Bronchial epithelial cell (primary cell): ENCODE results near the gene MMP20. TPM values are rescaled to one million over a fixed set of nuclear protein-coding genes. Genes with fewer than 3 reads are reported as not detected.

Experiments used
- DNase-seq: peaks from one replicate; pipeline ENCODE4 v3.0.0-alpha.2; 2010; ENCODE audit warnings: low read depth
- FAIRE-seq: peaks from 2 replicates; lab custom pipeline; 2011; peaks lifted over from hg19 to GRCh38; lab: Jason Lieb, UNC
- H3K27me3 ChIP-seq: 2 replicates; pipeline ENCODE4 v1.5.1; 2011; ENCODE audit warnings: low read length; ENCODE audit not compliant: control insufficient read depth, insufficient read depth
- H3K36me3 ChIP-seq: 2 replicates; pipeline ENCODE4 v1.5.1; 2011; ENCODE audit warnings: low read length; ENCODE audit not compliant: control insufficient read depth, insufficient read depth
- H3K4me3 ChIP-seq: 2 replicates; pipeline ENCODE4 v1.5.1; 2011; ENCODE audit warnings: mild to moderate bottlenecking, low read depth, low read length, control low read depth
- CTCF ChIP-seq: IDR thresholded peaks from 2 replicates; pipeline ENCODE4 v1.5.1; 2011; ENCODE audit warnings: mild to moderate bottlenecking, moderate library complexity, low read length, control low read depth, inconsistent platforms; ENCODE audit not compliant: insufficient read depth, severe bottlenecking
- total RNA-seq: library from RNA; depleted of rRNA; stranded (reverse); fragments of >200 nt; gene quantifications from 2 replicates; pipeline ENCODE4 v1.2.1, GENCODE V29; 2014

MMP20 gene
- total RNA-seq, 1 donor from 2014 or later = not detected

DNA sequence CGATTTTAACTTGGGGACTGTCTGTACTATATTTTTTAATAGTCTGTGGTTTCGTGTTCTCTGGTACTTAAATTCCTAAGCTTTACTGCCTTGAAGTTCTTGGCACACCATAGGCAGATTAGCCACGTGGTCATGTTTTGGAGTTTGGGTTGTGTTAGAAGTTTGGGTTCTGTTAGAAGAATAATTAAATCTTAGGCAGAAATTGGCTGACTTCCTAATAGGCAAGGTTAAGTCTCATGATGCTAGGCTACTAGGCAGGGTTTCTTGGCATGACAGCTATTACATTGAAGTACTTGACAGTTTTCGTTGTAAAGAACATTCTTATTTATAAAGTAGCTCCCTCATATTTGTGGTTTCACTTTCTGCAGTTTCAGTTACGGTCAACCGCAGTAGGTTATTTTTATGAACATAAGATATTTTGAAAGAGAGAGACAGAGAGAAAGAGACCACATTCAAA, 64.5 kb downstream of the MMP20 start:
- Histone ChIP-seq H3K27me3 (no peaks in the 10 kb centered on the region), H3K36me3 (no peaks in the 10 kb centered on the region), H3K4me3 (no peak overlapping the region)
- FAIRE-seq = no peak
- TF ChIP-seq CTCF = no peak
- peak; percentile 41 for DNase-seq

DNA sequence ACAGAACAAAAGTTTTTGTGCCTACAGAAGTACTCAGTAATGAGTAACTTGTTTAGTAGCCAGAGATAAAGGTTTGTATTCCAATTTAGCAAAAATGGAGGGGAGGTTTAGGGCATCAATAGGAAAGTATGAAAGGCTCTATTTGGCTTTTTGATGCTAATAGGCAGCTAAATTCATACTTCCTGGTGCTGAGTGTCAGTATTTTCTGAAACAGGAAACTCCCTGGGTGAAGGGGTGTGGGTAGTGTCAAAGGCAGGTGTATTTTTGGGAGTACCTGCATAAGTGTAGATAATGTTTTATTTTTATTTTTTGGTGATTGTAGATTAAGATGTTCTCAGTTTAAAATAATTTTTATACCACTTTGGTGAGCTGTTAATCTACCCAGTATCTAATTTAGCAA, 65.3 kb downstream of the MMP20 start:
- no peak for TF ChIP-seq CTCF
- H3K27me3 ChIP-seq = no peaks in the 10 kb centered on the region
- no peak overlapping the region for H3K4me3 ChIP-seq
- DNase-seq (no peak), FAIRE-seq (no peak)
- no peaks in the 10 kb centered on the region for H3K36me3 ChIP-seq

DNA sequence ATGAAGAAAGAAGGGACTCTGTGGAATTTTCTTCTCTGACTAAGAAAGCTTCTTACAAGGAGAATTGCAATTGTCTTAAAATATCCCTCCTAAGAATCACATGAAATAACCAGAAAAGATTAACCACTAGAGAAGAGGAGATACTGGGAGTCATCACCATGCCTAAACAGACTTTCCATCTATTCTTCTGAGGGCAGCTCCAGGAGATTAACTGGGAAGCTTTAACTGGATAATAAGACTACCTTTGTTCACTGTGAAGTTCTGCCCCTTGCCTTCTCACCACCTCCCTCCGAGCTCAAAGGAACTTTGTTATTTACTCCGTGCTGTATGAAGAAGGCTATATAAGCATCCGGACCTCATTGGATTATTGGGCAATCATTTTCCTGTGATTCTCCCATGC, 70.0 kb downstream of the MMP20 start:
- Histone ChIP-seq H3K4me3 (no peak overlapping the region), H3K27me3 (no peaks in the 10 kb centered on the region), H3K36me3 (no peaks in the 10 kb centered on the region)
- FAIRE-seq (no peak), DNase-seq (no peak)
- no peak for TF ChIP-seq CTCF

DNA sequence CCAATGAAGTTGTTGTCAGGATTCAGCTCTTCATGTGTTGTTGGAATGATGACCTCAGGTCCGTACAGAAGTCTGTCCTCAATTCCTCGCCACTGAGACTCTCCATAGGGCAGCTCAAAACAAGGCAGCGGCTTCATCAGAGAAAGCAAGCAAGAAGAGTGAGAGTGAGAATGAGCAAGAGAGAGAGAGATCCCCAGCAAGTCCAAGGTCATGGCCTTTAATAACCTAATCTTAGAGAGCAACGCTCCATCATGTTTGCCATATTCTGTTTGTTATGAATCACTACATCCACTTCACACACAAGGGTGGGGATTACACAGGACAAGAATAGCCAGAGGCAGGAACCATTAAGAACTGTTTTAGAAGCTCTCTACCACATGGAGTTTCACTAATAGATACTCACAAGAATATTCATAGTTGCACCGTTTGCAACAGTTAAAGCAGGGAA, 71.3 kb downstream of the MMP20 start:
- H3K4me3 ChIP-seq = no peak overlapping the region
- H3K27me3 ChIP-seq = no peaks in the 10 kb centered on the region
- FAIRE-seq = peak; percentile 81
- no peak for TF ChIP-seq CTCF
- peak; percentile 92 for DNase-seq
- H3K36me3 ChIP-seq = no peaks in the 10 kb centered on the region

DNA sequence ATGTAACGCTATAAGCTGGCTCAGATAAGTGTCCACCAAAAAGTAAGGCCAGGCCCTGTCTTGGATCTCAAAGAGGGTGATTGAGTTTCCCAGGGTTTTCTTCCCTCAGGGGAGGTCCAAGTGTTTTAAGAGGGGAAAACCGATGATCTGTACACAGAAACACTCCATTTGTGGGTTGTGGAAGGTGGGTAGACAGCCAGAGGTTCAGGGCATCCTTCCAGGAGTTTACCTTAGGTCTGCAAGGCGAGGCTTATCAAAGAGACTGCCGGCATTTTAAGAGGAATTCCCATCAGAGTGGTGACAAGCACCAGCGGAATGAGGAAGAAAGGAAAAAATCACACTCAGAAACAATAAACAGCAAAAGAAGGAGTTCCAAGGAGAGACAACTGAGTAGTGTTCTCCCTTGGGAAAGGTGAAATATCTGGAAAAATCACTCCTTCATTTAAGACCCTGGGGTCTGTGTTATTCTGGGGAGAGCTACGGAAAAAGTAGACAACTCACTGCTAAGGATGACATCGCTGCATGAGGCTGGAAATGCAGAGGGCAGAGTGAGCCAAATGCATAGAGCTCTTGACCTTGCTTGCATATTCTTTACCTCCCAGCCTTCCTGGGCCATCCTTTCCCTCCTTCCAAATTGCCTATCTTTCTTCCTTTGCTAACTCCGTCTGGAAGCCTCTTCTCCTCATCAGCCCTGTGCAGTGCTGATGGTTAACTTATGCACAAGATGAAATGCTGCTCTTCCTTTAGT, 72.5 kb downstream of the MMP20 start:
- Histone ChIP-seq H3K27me3 (no peaks in the 10 kb centered on the region), H3K4me3 (no peak overlapping the region), H3K36me3 (no peaks in the 10 kb centered on the region)
- no peak for TF ChIP-seq CTCF
- DNase-seq (peak; percentile 90), FAIRE-seq (peak; percentile 73)
